H1 (cell line): ENCODE results near the gene VPREB1. TPM values are rescaled to one million over a fixed set of nuclear protein-coding genes. Genes with fewer than 3 reads are reported as not detected.

ENCODE experiments used
- GTF2F1 ChIP-seq: IDR thresholded peaks from 2 replicates; pipeline ENCODE4 v1.6.1; 2012; ENCODE audit warnings: low read depth, low read length, improper control_type of control experiment, borderline replicate concordance
- HDAC2 ChIP-seq, 2 experiments: fragments of 300-600 bp in 1 of 2; sonication (generic) in 1 of 2; IDR thresholded peaks; 2 replicates each; pipeline ENCODE4 v1.6.1; 2011 to 2012; ENCODE audit warnings: low read depth in 2 of 2, low read length in 2 of 2, mild to moderate bottlenecking in 2 of 2, moderate library complexity in 2 of 2, borderline replicate concordance in 1 of 2, inconsistent platforms in 1 of 2
- JUN ChIP-seq: IDR thresholded peaks from 2 replicates; pipeline ENCODE4 v1.6.1; 2011; ENCODE audit warnings: low read depth, mild to moderate bottlenecking, improper control_type of control experiment, low read length
- KDM1A ChIP-seq: fragments of 200-600, 300-600 bp; sonication (generic); IDR thresholded peaks from 2 replicates; pipeline ENCODE4 v1.7.1; 2016; ENCODE audit warnings: mild to moderate bottlenecking, low read length, borderline replicate concordance
- KDM5A ChIP-seq: fragments of 200-600 bp; IDR thresholded peaks from 2 replicates; pipeline ENCODE4 v1.7.1; 2012; ENCODE audit warnings: mild to moderate bottlenecking, low read length, inconsistent platforms, mixed read lengths
- RBBP5 ChIP-seq: IDR thresholded peaks from 2 replicates; pipeline ENCODE4 v1.7.1; 2012; ENCODE audit warnings: low read depth, mild to moderate bottlenecking, inconsistent platforms, low read length, moderate library complexity, borderline replicate concordance
- SIX5 ChIP-seq: IDR thresholded peaks from 2 replicates; pipeline ENCODE4 v1.6.1; 2011; ENCODE audit warnings: mild to moderate bottlenecking, low read depth, low read length
- TAF1 ChIP-seq: IDR thresholded peaks from 2 replicates; pipeline ENCODE4 v1.6.1; 2011; ENCODE audit warnings: mild to moderate bottlenecking, low read depth, low read length
- polyA plus RNA-seq, 7 experiments: library from polyadenylated mRNA; depleted of rRNA in 3 of 7; stranded (reverse) in 5 of 7; unstranded in 2 of 7; fragments of >200 nt in 5 of 7; fragments of 200-250 nt in 2 of 7; gene quantifications; 1 replicate in 5 of 7; 2 replicates in 1 of 7; 4 replicates in 1 of 7; pipeline versions ENCODE4 v1.2.1 to v1.2.3, GENCODE V29; 2011 to 2013; ENCODE audit warnings: missing spikeins in 2 of 7, mixed read lengths in 2 of 7
- total RNA-seq: library from RNA; stranded (reverse); fragmentation: NEBNext Ultra II Directional; extraction: Animal tissue kit (Norgen Biotek cat#: 25700); gene quantifications from 2 replicates; pipeline ENCODE4 v1.2.1, GENCODE V29; 2021
- TF ChIP-seq, protein P1 (sequence below): IDR thresholded peaks from 2 replicates; pipeline ENCODE4 v1.6.1; 2012; ENCODE audit warnings: low read length, inconsistent platforms

The VPREB1 gene
- total and polyA plus RNA-seq, 2 of the 8 experiments (the other 6 are each of a cell fraction or from before 2014, with no cell fraction given) = not detected

DNA sequence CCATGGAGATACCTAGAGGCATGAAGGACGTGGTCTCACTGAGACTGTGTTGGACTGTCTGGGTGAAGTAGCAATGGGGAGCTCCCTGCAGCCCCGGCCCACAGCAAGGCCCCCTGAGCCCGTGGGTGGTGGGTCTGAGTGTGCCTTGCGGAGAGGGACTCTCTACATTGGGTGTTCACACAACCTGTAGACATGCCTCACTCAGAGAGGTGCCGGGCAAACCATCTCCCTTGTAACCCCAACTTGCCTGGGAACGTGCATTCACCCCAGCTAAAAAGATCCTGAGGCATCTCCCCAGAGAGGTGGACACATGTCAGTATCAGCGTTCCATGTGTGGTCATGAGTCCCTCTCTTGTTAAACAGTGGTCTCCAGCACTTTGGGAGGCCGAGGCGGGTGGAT, 2.1 kb downstream of the VPREB1 start (continued):
- TF ChIP-seq, protein P1, sequence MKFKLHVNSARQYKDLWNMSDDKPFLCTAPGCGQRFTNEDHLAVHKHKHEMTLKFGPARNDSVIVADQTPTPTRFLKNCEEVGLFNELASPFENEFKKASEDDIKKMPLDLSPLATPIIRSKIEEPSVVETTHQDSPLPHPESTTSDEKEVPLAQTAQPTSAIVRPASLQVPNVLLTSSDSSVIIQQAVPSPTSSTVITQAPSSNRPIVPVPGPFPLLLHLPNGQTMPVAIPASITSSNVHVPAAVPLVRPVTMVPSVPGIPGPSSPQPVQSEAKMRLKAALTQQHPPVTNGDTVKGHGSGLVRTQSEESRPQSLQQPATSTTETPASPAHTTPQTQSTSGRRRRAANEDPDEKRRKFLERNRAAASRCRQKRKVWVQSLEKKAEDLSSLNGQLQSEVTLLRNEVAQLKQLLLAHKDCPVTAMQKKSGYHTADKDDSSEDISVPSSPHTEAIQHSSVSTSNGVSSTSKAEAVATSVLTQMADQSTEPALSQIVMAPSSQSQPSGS = no peak
- TF ChIP-seq JUN (no peak), TAF1 (no peak), HDAC2 (IDR thresholded peaks at IDR 0.05; ENCODE audit: borderline replicate concordance in 1 of 2, low read depth in 2 of 2, low read length in 2 of 2) (no peak), KDM5A (no peak), SIX5 (no peak), GTF2F1 (no peak), RBBP5 (no peak), KDM1A (no peak)
